H9 (cell line): ENCODE results near the gene CAMK2G. TPM values are rescaled to one million over a fixed set of nuclear protein-coding genes. Genes with fewer than 3 reads are reported as not detected.

Source experiments
- DNase-seq: peaks from one replicate; pipeline ENCODE4 v3.0.0-alpha.2; 2017
- H2AFZ ChIP-seq: one replicate; pipeline ENCODE4 v1.6.1; 2013; ENCODE audit warnings: mild to moderate bottlenecking, low read length, control low read depth, moderate library complexity
- H2AK5ac ChIP-seq: 2 replicates; pipeline ENCODE4 v1.6.1; 2013; ENCODE audit warnings: low read length, control low read depth, mixed read lengths; ENCODE audit not compliant: insufficient read length
- H2BK120ac ChIP-seq: one replicate; pipeline ENCODE4 v1.6.1; 2013; ENCODE audit warnings: low read depth, mild to moderate bottlenecking, low read length, control low read depth, inconsistent platforms; ENCODE audit not compliant: poor library complexity, severe bottlenecking
- H2BK12ac ChIP-seq: 2 replicates; pipeline ENCODE4 v1.6.1; 2013; ENCODE audit warnings: low read length, control low read depth, mixed read lengths, low read depth; ENCODE audit not compliant: insufficient read length
- H2BK15ac ChIP-seq: 2 replicates; pipeline ENCODE4 v1.6.1; 2013; ENCODE audit warnings: low read depth, low read length, control low read depth
- H2BK20ac ChIP-seq: one replicate; pipeline ENCODE4 v1.6.1; 2013; ENCODE audit warnings: low read depth, mild to moderate bottlenecking, low read length, control low read depth, inconsistent platforms; ENCODE audit not compliant: poor library complexity, severe bottlenecking
- H2BK5ac ChIP-seq: 2 replicates; pipeline ENCODE4 v1.6.1; 2013; ENCODE audit warnings: low read length, control low read depth, mixed read lengths; ENCODE audit not compliant: insufficient read length
- H3K14ac ChIP-seq: 2 replicates; pipeline ENCODE4 v1.6.1; 2013; ENCODE audit warnings: low read length, control low read depth; ENCODE audit not compliant: insufficient read depth
- H3K18ac ChIP-seq: 2 replicates; pipeline ENCODE4 v1.6.1; 2013; ENCODE audit warnings: low read depth, mild to moderate bottlenecking, mixed read lengths, low read length, control low read depth; ENCODE audit not compliant: insufficient read length
- H3K23ac ChIP-seq: 2 replicates; pipeline ENCODE4 v1.6.1; 2013; ENCODE audit warnings: low read length, control low read depth, mixed read lengths, low read depth; ENCODE audit not compliant: insufficient read length
- H3K23me2 ChIP-seq: 2 replicates; pipeline ENCODE4 v1.6.1; 2013; ENCODE audit warnings: low read depth, mild to moderate bottlenecking, mixed read lengths, low read length, control low read depth; ENCODE audit not compliant: insufficient read length, poor library complexity, severe bottlenecking
- H3K27ac ChIP-seq: 2 replicates; pipeline ENCODE4 v1.5.1; 2013; ENCODE audit warnings: low read length, control low read depth, mixed read lengths, low read depth; ENCODE audit not compliant: insufficient read length
- H3K27me3 ChIP-seq: 2 replicates; pipeline ENCODE4 v1.6.1; 2013; ENCODE audit warnings: low read length, control low read depth, inconsistent platforms; ENCODE audit not compliant: insufficient read depth
- H3K4ac ChIP-seq: 2 replicates; pipeline ENCODE4 v1.6.1; 2013; ENCODE audit warnings: low read depth, mild to moderate bottlenecking, control low read depth, inconsistent platforms, low read length, moderate library complexity
- H3K4me1 ChIP-seq: 2 replicates; pipeline ENCODE4 v1.6.1; 2013; ENCODE audit warnings: low read length, control low read depth, inconsistent platforms; ENCODE audit not compliant: insufficient read depth
- H3K4me2 ChIP-seq: 2 replicates; pipeline ENCODE4 v1.6.1; 2013; ENCODE audit warnings: low read length, control low read depth, mixed read lengths; ENCODE audit not compliant: insufficient read length, insufficient read depth
- H3K56ac ChIP-seq: 2 replicates; pipeline ENCODE4 v1.6.1; 2013; ENCODE audit warnings: low read depth, mild to moderate bottlenecking, mixed read lengths, low read length, control low read depth; ENCODE audit not compliant: insufficient read length
- H3K79me1 ChIP-seq: 2 replicates; pipeline ENCODE4 v1.6.1; 2013; ENCODE audit warnings: low read depth, mild to moderate bottlenecking, moderate library complexity, low read length, control low read depth, inconsistent platforms; ENCODE audit not compliant: insufficient read depth, poor library complexity, severe bottlenecking
- H3K79me2 ChIP-seq: 2 replicates; pipeline ENCODE4 v1.6.1; 2013; ENCODE audit warnings: low read length, control low read depth, inconsistent platforms; ENCODE audit not compliant: insufficient read depth
- H3K9ac ChIP-seq: 2 replicates; pipeline ENCODE4 v1.6.1; 2013; ENCODE audit warnings: low read length, control low read depth, mixed read lengths; ENCODE audit not compliant: insufficient read length; ENCODE audit errors: extremely low read depth
- H3K9me3 ChIP-seq: one replicate; pipeline ENCODE4 v1.6.1; 2013; ENCODE audit warnings: low read depth, low read length, inconsistent platforms; ENCODE audit not compliant: control insufficient read depth
- H3T11ph ChIP-seq: one replicate; pipeline ENCODE4 v1.6.1; 2013; ENCODE audit warnings: mild to moderate bottlenecking, low read length, control low read depth, inconsistent platforms
- H4K20me1 ChIP-seq: one replicate; pipeline ENCODE4 v1.6.1; 2013; ENCODE audit not compliant: control insufficient read depth, insufficient read length, insufficient read depth
- H4K5ac ChIP-seq: 2 replicates; pipeline ENCODE4 v1.6.1; 2013; ENCODE audit warnings: low read depth, mild to moderate bottlenecking, mixed read lengths, low read length, control low read depth; ENCODE audit not compliant: insufficient read length
- H4K8ac ChIP-seq: replicated peaks from 2 replicates; pipeline ENCODE4 v1.6.1; 2013; ENCODE audit warnings: low read length, control low read depth, mixed read lengths, low read depth; ENCODE audit not compliant: insufficient read length
- H4K91ac ChIP-seq: 2 replicates; pipeline ENCODE4 v1.6.1; 2013; ENCODE audit warnings: low read depth, mild to moderate bottlenecking, moderate library complexity, mixed read lengths, low read length, control low read depth; ENCODE audit not compliant: insufficient read length
- H3K27ac Mint-ChIP-seq, 3 experiments: 2 replicates in 2 of 3; 3 replicates in 1 of 3; pipeline ENCODE4 v1.8.0; 2020 to 2021; ENCODE audit warnings: mixed read lengths in 3 of 3, mild to moderate bottlenecking in 1 of 3, moderate library complexity in 1 of 3
- H3K27me3 Mint-ChIP-seq: 2 replicates; pipeline ENCODE4 v1.8.0; 2021; ENCODE audit warnings: low read depth, mild to moderate bottlenecking, moderate library complexity, mixed read lengths
- H3K36me3 Mint-ChIP-seq, 3 experiments: 2 replicates in 2 of 3; 3 replicates in 1 of 3; pipeline ENCODE4 v1.8.0; 2020 to 2021; ENCODE audit warnings: low read depth in 3 of 3, mixed read lengths in 3 of 3; ENCODE audit not compliant: insufficient read depth in 1 of 3
- H3K4me1 Mint-ChIP-seq, 2 experiments: 2 replicates each; pipeline ENCODE4 v1.8.0; 2020; ENCODE audit warnings: mixed read lengths in 2 of 2
- H3K4me3 Mint-ChIP-seq, 2 experiments: 2 replicates in 1 of 2; 3 replicates in 1 of 2; pipeline ENCODE4 v1.8.0; 2020 to 2021; ENCODE audit warnings: mild to moderate bottlenecking in 2 of 2, mixed read lengths in 2 of 2, moderate library complexity in 1 of 2
- H3K9me3 Mint-ChIP-seq, 2 experiments: 2 replicates in 1 of 2; 3 replicates in 1 of 2; pipeline ENCODE4 v1.8.0; 2020; ENCODE audit warnings: mild to moderate bottlenecking in 2 of 2, mixed read lengths in 2 of 2, moderate library complexity in 1 of 2
- CTCF ChIP-seq: fragments of 200-600 bp; sonication (generic); conservative IDR thresholded peaks from 3 replicates; pipeline ENCODE4 v1.8.0; 2021; ENCODE audit warnings: antibody characterized with exemption, mild to moderate bottlenecking
- WGBS: extraction: QIAGEN DNeasy Blood & Tissue Kit; methylation state at CpG from one replicate; pipeline ENCODE4 v1.1.7; 2013; ENCODE audit warnings: missing lambda C conversion rate, low lambda C conversion rate, mixed read lengths; ENCODE audit not compliant: insufficient read length; ENCODE audit errors: extremely low coverage; 5-methylcytosine and 5-hydroxymethylcytosine counted together
- total RNA-seq: library from RNA; stranded (reverse); gene quantifications from 2 replicates; pipeline ENCODE4 v1.2.1, GENCODE V29; 2021

Gene CAMK2G
- total RNA-seq, 1 experiment from 2014 or later: 31.8 TPM

GRCh38 chr10:73910764-73911552 lies 36.6 kb upstream of the CAMK2G start, which contains the start of gene PLAU:
TSS of gene PLAU (plus strand) at chr10:73911132. CDS start at chr10:73911556, 424 bp downstream.
- H3K56ac ChIP-seq: no peak within 1 kb of the TSS
- no peak within 1 kb of the TSS for H2BK5ac ChIP-seq
- peak within 1 kb of the TSS; percentile 40 for H3K9ac ChIP-seq
- no peaks in the 10 kb centered on the region for H3K79me1 ChIP-seq
- H3K9me3 Mint-ChIP-seq: no peaks in the 10 kb centered on the region
- H2BK12ac ChIP-seq: no peak within 1 kb of the TSS
- H3K23ac ChIP-seq: no peak within 1 kb of the TSS
- H2AK5ac ChIP-seq: no peak within 1 kb of the TSS
- peak within 1 kb of the TSS; percentile 92 to 98 for H3K4me3 Mint-ChIP-seq
- no peak within 1 kb of the TSS for H3K4ac ChIP-seq
- peaks cover 55 to 56% of the 10 kb centered on the region in 2 experiments for H3K4me1 Mint-ChIP-seq
- H4K8ac ChIP-seq: no peak within 1 kb of the TSS
- H2BK15ac ChIP-seq: no peak within 1 kb of the TSS
- H3K27me3 ChIP-seq: no peaks in the 10 kb centered on the region; the same call in 1 of the 2 replicates
- DNase-seq: peak; percentile 70
- no peak within 1 kb of the TSS for H2BK20ac ChIP-seq
- peaks cover 14% of the 10 kb centered on the region for H3K23me2 ChIP-seq
- H2AFZ ChIP-seq: peak within 1 kb of the TSS; percentile 4
- H3K4me1 ChIP-seq: peaks cover 9% of the 10 kb centered on the region
- H3K27ac ChIP-seq: no peak within 1 kb of the TSS
- H3K4me2 ChIP-seq: peak within 1 kb of the TSS; percentile 93
- no peak for TF ChIP-seq CTCF
- H3K27ac Mint-ChIP-seq: peak within 1 kb of the TSS in 2 of 3 experiments; percentile 27 to 60; a peak in 1 of 7 replicates
- no peak within 1 kb of the TSS for H4K91ac ChIP-seq
- H2BK120ac ChIP-seq: no peak within 1 kb of the TSS
- H3T11ph ChIP-seq: no peak within 1 kb of the TSS
- H3K9me3 ChIP-seq: no peaks in the 10 kb centered on the region
- no peaks in the 10 kb centered on the region for H4K20me1 ChIP-seq
- WGBS: no CpG with 5 or more reads among the region's 74 CpGs
- H4K5ac ChIP-seq: no peak within 1 kb of the TSS
- peaks cover 3 to 13% (median 6%) of the 10 kb centered on the region in 3 experiments; a peak in 5 of 7 replicates for H3K36me3 Mint-ChIP-seq
- peak within 1 kb of the TSS; percentile 40 for H3K18ac ChIP-seq
- no peaks in the 10 kb centered on the region for H3K79me2 ChIP-seq
- peak within 1 kb of the TSS; percentile 37 for H3K14ac ChIP-seq
- peaks cover 53% of the 10 kb centered on the region for H3K27me3 Mint-ChIP-seq
